ENCODE results near the gene CNTNAP5.

The CNTNAP5 gene

GRCh38 chr2:124670187-124670586, 645.1 kb downstream of the CNTNAP5 start:
- no peak for TF ChIP-seq CTCF (IDR thresholded peaks at IDR 0.05; ENCODE audit: insufficient read depth, low read length, missing control alignments)
- ChIA-PET CTCF (interaction anchor here (0.6 kb wide), 1 partner anchor 1285 kb away, joined by 3 read pairs; no protein-coding TSS in a partner anchor), POLR2A (no interaction called here)
- H3K4me3 ChIP-seq (ENCODE audit: low read depth, low read length), result no peak overlapping the region
- DNase-seq (ENCODE audit: low read depth, low spot score), result no peak

- ChIA-PET POLR2A (no interaction called here), CTCF (no interaction called here)
- no peak for DNase-seq (ENCODE audit: low read depth, low spot score)
- no peak overlapping the region for H3K4me3 ChIP-seq (ENCODE audit: low read depth, low read length)
- TF ChIP-seq CTCF (IDR thresholded peaks at IDR 0.05; ENCODE audit: insufficient read depth, low read length, missing control alignments), result no peak
Observed at GRCh38 chr2:124678043-124678442, 653.0 kb downstream of the CNTNAP5 start.

DNA sequence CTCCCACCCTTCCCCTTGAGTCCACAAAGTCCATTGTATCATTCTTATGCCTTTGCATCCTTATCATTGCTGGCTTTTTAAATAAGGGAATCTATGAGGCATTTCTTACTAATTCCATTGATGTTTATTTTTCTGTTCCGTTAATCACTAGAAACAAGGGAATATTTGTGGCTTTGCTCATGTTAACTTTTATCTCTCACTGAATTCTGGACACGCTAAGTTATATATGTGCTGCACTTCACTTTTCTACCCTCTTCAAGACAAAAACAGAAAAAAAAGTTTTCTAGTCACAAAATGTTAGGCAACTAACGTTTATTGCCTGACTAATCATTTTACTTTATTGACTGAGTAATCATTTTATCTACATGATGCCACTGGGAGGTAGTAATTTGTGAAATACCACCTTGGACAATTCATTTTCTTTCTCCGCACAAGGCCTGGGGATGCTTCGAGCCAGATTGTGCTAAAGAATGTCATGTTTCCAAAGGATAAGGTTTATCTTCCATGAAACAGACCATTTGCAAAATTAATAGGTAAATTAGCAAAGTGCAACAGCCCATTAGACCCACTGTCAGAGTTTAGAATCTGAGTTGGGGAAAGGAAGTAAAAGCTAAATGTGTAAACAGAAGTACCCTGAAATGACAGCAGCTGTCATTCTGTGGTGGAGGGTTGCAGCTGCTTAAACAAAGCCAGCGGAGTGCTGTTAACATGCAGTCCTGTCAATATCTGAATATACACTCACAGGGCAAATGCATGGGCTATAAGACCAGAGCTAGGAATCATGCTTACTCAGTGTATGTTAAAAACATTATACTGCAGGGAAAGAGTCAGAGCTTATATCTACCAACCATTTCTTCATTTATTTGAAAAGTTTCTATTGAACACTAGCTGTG, 658.7 kb downstream of the CNTNAP5 start:
- ChIA-PET POLR2A (no interaction called here), CTCF (no interaction called here)
- no peak for TF ChIP-seq CTCF (IDR thresholded peaks at IDR 0.05; ENCODE audit: insufficient read depth, low read length, missing control alignments)
- no peak for DNase-seq (ENCODE audit: low read depth, low spot score)
- H3K4me3 ChIP-seq (ENCODE audit: low read depth, low read length), result no peak overlapping the region

DNA sequence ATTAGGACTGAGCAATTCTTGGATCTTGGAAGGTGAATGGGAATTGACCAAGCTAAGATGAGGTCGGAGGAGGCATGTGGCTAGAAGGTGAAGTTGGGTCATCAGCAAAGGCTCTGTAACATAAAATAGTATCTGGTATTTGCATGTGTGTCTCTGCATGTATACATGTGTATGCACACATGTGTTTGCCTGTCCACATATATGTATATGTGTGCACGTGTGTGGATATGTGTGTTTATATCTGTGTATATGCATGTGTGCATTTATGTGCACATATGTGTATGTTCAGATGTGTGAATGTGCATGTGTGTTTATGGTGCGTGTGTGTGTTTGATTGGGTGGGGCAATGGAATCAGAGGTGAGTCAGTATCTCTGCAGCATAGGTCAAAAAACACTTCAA, 664.3 kb downstream of the CNTNAP5 start:
- no peak for TF ChIP-seq CTCF (IDR thresholded peaks at IDR 0.05; ENCODE audit: insufficient read depth, low read length, missing control alignments)
- DNase-seq (ENCODE audit: low read depth, low spot score), result no peak
- POLR2A ChIA-PET, result no interaction called here
- no peak overlapping the region for H3K4me3 ChIP-seq (ENCODE audit: low read depth, low read length)
- CTCF ChIA-PET, result no interaction called here

DNA sequence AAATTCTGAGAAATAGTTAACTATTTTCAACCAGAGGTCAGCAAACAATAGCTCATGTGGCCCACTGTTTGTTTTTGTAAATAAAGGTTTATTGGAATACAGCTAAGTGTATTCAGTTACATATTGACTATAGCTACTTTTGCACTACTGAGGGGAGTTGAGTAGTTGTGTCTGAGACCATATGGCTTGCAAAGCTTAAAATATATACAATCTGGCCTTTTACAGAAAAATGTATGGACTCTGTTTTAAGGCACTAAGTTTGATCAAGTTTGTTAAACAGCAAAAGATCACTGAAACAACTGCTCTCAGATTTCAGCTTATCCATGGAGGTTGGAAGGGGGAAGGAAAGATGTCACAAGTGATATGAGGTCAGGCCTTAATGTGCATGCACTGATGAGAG, 667.1 kb downstream of the CNTNAP5 start:
- no peak for DNase-seq (ENCODE audit: low read depth, low spot score)
- H3K4me3 ChIP-seq (ENCODE audit: low read depth, low read length), result no peak overlapping the region
- ChIA-PET CTCF (no interaction called here), POLR2A (no interaction called here)
- no peak for TF ChIP-seq CTCF (IDR thresholded peaks at IDR 0.05; ENCODE audit: insufficient read depth, low read length, missing control alignments)

DNA sequence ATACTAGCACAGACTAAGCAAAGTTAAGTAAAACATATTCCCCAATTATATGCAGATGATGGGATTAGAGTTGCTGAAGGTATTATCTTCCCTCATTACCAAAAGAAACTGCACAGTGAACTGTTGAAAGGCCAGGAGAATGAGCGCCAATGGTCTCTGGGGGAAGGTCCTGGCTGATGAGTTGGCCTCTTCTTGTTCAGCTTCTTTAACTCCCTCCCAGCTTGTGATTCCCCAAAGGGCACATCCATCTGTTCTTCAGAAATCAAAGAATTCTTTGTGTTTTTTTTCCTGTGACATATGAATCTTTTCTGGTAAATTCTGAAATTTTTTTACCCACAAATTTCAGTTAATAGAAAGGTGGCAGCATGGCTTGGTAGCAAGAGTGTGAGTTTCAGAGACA, 667.6 kb downstream of the CNTNAP5 start:
- no peak for TF ChIP-seq CTCF (IDR thresholded peaks at IDR 0.05; ENCODE audit: insufficient read depth, low read length, missing control alignments)
- no peak for DNase-seq (ENCODE audit: low read depth, low spot score)
- no peak overlapping the region for H3K4me3 ChIP-seq (ENCODE audit: low read depth, low read length)
- POLR2A ChIA-PET, result no interaction called here
- CTCF ChIA-PET, result no interaction called here
